NCI-H146 treated with DMSO at 0.1 percent for 48 hours (cell line): ENCODE results near the gene HOXC10.

Source experiments
- DNase-seq: peaks from one replicate; lab custom pipeline; 2025; ENCODE audit not compliant: unreplicated experiment; lab: John Stamatoyannopoulos, UW

The HOXC10 gene

DNA sequence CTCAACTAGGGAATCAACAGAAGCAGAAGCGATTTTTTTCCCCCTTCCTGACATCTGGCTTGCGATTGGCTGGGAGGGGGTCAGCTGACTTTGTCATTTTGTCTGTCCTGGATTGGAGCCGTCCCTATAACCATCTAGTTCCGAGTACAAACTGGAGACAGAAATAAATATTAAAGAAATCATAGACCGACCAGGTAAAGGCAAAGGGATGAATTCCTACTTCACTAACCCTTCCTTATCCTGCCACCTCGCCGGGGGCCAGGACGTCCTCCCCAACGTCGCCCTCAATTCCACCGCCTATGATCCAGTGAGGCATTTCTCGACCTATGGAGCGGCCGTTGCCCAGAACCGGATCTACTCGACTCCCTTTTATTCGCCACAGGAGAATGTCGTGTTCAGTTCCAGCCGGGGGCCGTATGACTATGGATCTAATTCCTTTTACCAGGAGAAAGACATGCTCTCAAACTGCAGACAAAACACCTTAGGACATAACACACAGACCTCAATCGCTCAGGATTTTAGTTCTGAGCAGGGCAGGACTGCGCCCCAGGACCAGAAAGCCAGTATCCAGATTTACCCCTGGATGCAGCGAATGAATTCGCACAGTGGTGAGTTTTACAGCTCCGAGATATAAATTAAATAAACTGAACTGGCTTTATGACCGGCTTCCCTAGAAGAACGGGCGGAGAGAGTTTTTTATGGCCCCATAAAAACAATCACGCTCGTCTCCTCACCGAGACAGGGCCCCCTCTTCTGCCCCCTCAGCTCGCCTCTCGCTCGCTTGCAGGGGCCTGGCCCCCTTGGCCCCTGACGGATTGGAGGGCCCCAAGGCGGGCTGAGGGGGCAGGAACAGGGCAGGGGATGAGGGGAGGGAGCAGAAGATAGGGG lies 43.6 kb downstream of the HOXC10 start, which contains the start of gene HOXC6:
TSS of gene HOXC6 (plus strand) at position 127 of the 888 bp plus-strand sequence. CDS start at position 209, 82 bp downstream.
- DNase-seq, result no peak

DNA sequence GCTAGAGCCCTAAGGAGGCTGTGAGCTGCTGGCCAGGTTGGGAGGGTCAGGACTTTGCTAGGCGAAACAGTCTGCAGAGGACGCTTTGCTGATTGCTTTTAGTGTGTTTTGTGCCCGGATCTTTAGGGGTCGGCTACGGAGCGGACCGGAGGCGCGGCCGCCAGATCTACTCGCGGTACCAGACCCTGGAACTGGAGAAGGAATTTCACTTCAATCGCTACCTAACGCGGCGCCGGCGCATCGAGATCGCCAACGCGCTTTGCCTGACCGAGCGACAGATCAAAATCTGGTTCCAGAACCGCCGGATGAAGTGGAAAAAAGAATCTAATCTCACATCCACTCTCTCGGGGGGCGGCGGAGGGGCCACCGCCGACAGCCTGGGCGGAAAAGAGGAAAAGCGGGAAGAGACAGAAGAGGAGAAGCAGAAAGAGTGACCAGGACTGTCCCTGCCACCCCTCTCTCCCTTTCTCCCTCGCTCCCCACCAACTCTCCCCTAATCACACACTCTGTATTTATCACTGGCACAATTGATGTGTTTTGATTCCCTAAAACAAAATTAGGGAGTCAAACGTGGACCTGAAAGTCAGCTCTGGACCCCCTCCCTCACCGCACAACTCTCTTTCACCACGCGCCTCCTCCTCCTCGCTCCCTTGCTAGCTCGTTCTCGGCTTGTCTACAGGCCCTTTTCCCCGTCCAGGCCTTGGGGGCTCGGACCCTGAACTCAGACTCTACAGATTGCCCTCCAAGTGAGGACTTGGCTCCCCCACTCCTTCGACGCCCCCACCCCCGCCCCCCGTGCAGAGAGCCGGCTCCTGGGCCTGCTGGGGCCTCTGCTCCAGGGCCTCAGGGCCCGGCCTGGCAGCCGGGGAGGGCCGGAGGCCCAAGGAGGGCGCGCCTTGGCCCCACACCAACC lies 44.8 kb downstream of the HOXC10 start:
- no peak for DNase-seq

GRCh38 chr12:54030442-54030801 lies 45.5 kb downstream of the HOXC10 start:
- no peak for DNase-seq

GRCh38 chr12:54030889-54031471 lies 46.0 kb downstream of the HOXC10 start:
- DNase-seq, result no peak

- no peak for DNase-seq
Observed at GRCh38 chr12:54031480-54031879, 46.5 kb downstream of the HOXC10 start.

DNA sequence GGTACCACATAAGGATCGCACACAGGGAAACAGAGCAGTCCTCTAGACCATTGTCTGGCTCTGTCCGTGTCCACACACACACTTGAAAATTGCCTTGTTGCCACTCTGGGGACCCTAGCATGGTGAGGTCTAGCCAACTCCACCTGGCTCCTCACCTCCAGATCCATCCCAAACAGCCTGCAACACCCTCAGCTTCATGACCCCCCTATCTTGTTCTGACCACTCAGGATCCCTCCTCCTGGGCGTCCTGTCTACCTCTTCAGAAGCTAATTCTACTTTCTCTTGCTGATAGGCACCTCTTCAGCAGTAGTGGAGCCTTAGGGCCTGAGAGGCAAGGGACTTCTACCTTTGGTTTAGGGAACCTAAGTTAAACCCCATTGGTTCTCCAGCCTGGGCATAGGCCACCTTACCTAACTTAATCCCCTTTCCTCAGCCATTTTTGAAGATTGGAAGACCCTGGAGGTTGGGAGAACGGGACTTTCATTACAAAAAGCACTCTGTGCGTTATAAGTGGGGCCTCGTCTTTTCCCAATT lies 47.2 kb downstream of the HOXC10 start:
- no peak for DNase-seq

DNA sequence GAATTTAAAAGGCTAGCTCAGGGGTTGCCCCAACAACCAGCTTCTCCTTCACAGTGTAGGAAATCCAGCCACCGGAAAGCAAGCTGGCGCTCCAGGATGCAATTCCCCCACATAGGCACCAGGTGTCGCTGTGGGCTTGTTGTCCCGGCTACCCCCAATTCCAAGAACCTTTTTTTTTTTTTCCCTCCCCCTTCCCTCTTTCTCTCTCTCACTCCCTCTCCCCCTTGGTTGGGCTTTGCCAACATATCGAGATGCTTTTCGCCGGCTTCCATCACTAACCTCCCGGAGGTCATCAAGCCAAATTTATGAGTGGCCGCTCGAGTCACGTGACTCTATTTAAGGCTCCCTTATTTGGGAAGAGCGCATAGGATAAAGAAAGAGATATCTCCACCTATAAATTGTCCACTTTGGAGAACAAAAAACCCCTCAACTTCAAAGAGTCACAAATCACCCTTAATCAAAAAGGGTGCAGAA lies 47.7 kb downstream of the HOXC10 start, which contains the start of gene HOXC5:
TSS of gene HOXC5 (plus strand) at position 424 of the 474 bp plus-strand sequence. CDS start 73 bp downstream, outside the sequence.
- DNase-seq, result peak; percentile 33

DNA sequence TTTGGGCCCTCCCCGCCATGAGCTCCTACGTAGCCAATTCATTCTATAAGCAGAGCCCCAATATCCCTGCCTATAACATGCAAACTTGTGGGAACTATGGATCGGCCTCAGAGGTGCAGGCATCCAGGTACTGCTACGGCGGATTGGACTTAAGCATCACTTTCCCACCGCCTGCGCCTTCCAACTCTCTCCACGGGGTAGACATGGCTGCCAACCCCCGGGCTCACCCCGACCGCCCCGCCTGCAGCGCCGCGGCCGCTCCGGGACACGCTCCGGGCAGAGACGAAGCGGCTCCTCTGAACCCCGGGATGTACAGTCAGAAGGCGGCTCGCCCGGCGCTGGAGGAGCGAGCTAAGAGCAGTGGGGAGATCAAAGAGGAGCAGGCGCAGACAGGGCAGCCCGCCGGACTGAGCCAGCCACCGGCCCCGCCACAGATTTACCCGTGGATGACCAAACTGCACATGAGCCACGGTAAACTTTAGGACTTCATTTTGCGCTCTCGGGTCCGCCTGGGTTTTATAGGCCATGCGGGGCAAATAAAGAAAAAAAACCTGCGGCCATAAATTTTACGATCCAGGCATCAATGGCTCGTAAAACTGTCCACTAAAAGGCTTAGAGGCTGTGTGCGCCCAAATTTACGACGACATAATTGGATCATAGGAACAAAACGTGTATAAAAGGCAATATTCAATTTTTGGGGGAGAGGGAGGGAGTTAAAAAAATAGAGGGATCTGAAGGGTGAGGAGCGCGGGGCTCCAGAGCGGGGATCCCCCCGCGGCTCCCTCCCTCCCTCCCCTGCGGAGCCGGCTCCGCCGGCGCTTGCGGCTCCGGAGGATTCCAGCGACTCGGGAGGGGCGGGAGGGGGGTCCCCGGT lies 48.4 kb downstream of the HOXC10 start:
- no peak for DNase-seq

DNA sequence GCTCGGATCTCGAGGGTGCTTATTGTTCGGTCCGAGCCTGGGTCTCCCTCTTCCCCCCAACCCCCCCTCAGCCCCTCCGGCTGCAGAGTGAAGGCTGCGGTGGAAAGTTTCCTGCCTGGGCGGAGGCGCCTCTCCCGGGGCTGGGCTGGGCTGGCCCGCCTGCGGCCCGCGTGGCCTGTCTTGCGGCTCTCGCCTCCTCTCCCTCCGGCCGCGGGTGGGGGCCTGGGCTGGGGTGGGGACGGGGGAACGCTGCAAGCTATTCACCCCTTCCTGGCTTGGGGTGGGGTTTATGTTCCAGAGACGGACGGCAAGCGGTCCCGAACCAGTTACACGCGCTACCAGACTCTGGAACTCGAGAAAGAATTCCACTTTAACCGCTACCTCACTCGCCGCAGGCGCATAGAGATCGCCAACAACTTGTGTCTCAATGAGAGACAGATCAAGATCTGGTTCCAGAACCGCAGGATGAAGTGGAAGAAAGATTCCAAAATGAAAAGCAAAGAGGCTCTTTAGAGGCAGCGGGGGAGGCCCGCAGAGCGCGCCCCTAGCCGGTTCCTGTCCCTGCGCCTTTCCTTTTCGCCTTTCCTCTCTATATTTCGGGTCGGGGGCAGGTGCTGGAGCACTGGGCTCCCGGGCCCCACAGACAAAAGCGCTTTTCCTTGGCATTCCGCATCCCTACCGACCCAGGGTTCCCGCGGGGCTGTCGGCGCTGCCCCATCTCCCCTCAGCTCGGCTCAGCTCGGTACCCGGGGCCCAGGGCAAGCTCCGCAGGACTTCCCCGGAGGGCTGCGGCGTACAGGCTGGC lies 49.2 kb downstream of the HOXC10 start:
- DNase-seq, result no peak

GRCh38 chr12:54034785-54035310 lies 49.9 kb downstream of the HOXC10 start:
- DNase-seq, result no peak

- no peak for DNase-seq
Observed at GRCh38 chr12:54035568-54036264, 50.8 kb downstream of the HOXC10 start.

- no peak for DNase-seq
Observed at GRCh38 chr12:54036620-54037359, 51.8 kb downstream of the HOXC10 start.

DNA sequence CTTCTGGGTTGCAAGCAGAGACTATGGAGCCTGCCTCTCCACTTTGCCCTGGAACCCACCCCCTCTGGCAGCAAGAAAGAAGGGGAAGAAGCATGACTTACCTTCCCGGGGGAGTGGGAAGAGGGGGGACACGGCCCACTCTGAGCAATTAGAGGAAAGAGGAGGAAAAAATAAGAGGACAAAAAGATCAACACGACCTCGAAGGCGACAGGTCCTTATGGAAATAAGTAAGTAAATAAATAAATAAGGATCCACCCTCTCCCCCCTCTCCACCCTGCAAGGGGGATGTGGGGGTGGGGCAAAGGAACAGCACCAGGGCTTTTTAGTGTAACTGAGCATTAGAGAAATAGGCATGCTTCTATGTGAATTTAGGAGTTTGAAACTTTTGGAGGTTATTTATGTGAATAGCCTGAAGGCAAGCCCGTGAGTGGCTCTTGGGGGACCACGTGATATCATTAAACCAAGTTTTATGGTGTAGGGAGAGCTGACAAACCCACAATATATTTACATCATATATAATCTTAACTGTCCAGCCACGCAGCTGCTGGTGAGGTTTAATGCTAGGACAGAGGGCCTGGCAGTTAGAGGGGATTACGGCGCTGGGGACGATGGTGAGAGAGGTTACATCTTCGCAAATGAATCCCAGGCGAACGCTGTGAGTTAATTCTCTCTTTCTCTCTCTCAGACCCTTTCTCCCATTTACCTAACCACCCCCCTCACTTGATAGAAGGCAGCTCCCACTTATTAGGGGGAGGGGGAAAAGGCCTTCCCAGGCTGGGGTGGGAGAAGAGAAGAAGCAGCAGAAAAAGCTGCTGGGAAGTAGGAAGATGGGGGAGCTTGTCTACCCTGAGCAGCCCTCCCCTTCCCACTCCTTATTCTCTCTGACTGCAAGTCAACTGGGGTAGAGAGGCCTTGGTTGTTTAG lies 52.7 kb downstream of the HOXC10 start:
- DNase-seq, result no peak

- DNase-seq, result no peak
Observed at GRCh38 chr12:54038284-54038870, 53.4 kb downstream of the HOXC10 start.

DNA sequence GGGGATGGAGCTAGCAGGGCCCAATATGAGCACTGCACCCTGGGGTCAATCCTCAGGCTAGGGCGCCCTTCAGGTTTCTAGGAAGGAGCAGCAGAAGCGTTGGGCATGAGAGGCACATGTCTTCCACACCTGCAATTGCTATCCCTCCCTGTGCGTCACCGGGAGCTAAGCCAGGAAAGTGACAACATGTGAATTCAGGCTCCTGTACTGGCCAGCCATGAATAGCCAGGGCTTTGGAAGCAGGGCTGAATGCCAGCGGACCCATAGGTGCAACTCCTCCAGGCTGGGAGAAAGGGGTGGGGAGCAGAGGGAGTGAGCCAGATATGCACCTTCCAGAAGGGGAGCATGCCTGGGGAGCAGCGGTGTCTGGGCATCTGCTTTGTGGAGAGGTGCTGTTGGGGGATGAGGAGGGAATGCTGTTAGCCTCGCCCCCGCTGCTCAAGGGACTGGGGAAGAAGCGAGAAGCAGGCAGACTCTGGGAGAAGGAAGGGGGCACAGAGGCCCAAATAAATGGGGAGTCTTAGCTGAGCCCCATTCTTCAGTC lies 54.0 kb downstream of the HOXC10 start:
- no peak for DNase-seq
